AG10803 (cell line): ENCODE results near the gene MTHFD2L.

Experiments used
- DNase-seq: peaks from one replicate; pipeline ENCODE4 v3.0.0; 2010; ENCODE audit warnings: low read depth
- H3K4me3 ChIP-seq: 2 replicates; pipeline ENCODE4 v1.5.1; 2011; ENCODE audit warnings: mild to moderate bottlenecking, low read length, control low read depth
- CTCF ChIP-seq: conservative IDR thresholded peaks from 2 replicates; pipeline ENCODE4 v1.5.1; 2011; ENCODE audit warnings: mild to moderate bottlenecking, low read length, control low read depth, inconsistent platforms

MTHFD2L gene

DNA sequence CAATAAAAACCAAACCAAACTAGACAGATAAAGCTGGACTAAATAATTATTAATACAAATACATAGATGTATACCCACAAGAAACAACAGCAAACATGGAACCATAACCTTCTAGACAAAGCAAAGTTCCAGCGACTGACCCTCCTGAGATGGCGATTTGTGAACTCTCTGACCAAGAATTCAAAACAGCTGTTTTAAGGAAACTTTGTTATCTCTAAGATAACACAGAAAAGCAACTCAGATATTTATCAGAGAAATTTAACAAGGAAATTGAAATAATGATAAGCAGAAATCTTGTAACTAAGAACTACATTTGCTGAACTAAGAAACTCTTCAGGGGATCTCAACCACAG is 23.4 kb upstream of the MTHFD2L start:
- H3K4me3 ChIP-seq, result no peak overlapping the region
- no peak for TF ChIP-seq CTCF
- DNase-seq, result no peak

- H3K4me3 ChIP-seq, result no peak overlapping the region
- DNase-seq, result no peak
- no peak for TF ChIP-seq CTCF
Measured at GRCh38 chr4:74146581-74147129, 11.3 kb upstream of the MTHFD2L start.

GRCh38 chr4:74148205-74148604 is 9.7 kb upstream of the MTHFD2L start:
- TF ChIP-seq CTCF, result no peak
- H3K4me3 ChIP-seq, result no peak overlapping the region
- DNase-seq, result no peak

DNA sequence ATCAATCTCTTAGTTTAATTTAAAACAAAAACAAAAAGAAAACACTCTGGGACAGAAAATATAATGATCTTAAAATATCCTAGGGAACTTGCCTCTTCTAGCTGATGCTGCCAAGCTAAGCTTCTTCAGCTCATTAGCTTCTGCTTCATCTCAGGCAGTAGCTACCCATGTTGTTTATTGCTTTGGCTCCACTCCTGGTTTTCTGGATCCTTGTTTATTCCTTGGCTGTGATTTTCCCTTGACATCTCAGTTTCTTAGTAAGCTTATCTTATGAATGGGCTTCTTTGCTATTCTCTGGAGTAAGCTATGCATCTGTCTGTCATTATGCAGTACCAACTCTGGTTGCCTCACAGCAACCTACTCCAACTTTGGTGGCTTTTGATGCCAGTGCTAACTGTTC is 5.1 kb upstream of the MTHFD2L start:
- TF ChIP-seq CTCF, result no peak
- no peak for DNase-seq

DNA sequence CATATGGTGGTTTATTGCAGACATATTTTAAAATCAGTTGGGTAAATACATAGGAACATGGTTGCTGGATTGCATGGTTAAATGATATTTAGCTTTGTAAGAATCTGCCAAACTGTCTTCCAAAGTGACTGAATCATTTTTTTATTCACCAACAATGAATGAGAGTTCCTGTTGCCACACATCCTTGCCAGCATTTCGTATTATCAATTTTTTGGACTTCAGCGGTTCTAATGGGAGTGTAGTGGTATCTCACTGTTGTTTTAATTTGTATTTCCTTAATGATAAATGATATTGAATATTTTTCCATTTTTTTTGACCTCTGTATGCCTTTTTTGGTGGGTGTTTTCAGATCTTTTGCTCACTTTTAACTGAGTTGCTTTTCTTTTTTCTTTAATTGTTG is 1.4 kb upstream of the MTHFD2L start:
- TF ChIP-seq CTCF, result no peak
- H3K4me3 ChIP-seq, result no peak overlapping the region
- DNase-seq, result no peak

More for the DNA sequence above, 5.1 kb upstream of the MTHFD2L start:
- no peak overlapping the region for H3K4me3 ChIP-seq

GRCh38 chr4:74157154-74157553 is 764 bp upstream of the MTHFD2L start:
- TF ChIP-seq CTCF, result no peak
- peak; percentile 37 for DNase-seq
- peak overlapping the region; percentile 70 for H3K4me3 ChIP-seq

- H3K4me3 ChIP-seq, result peak overlapping the region; percentile 70
- DNase-seq, result peak; percentile 10
- no peak for TF ChIP-seq CTCF
Measured at GRCh38 chr4:74158466-74159142, 686 bp downstream of the MTHFD2L start.
